Neural progenitor cell (in vitro differentiated cells): Measurements from ENCODE around the gene SIPA1L2. TPM values are rescaled to one million over a fixed set of nuclear protein-coding genes. Genes with fewer than 3 reads are reported as not detected.
"Not testable (repeated sequence)": the region's sequence is repeated elsewhere in the genome, so short reads cannot be mapped to it uniquely, and the experiment has no call there.

Experiments used
- DNase-seq: peaks from one replicate; pipeline ENCODE4 v3.0.0-alpha.2; 2016; ENCODE audit warnings: low spot score
- H2AFZ ChIP-seq: fragments of 200-600 bp; sonication (generic); replicated peaks from 2 replicates; pipeline ENCODE4 v1.6.1; 2016; ENCODE audit warnings: antibody characterized with exemption
- H3F3A ChIP-seq: fragments of 200-600 bp; sonication (generic); 2 replicates; pipeline ENCODE4 v1.6.1; 2016; ENCODE audit warnings: antibody characterized with exemption, low read depth
- H3K27ac ChIP-seq: fragments of 200-600 bp; sonication (generic); 2 replicates; pipeline ENCODE4 v1.5.1; 2016; ENCODE audit warnings: mild to moderate bottlenecking
- H3K27me3 ChIP-seq: fragments of 200-600 bp; sonication (generic); 2 replicates; pipeline ENCODE4 v1.6.1; 2016; ENCODE audit warnings: mild to moderate bottlenecking, moderate library complexity
- H3K36me3 ChIP-seq: fragments of 200-600 bp; sonication (generic); 2 replicates; pipeline ENCODE4 v1.5.1; 2016
- H3K4me1 ChIP-seq: fragments of 200-600 bp; sonication (generic); 2 replicates; pipeline ENCODE4 v1.6.1; 2016; ENCODE audit warnings: mixed run types
- H3K4me2 ChIP-seq: fragments of 200-600 bp; sonication (generic); 2 replicates; pipeline ENCODE4 v1.6.1; 2016
- H3K4me3 ChIP-seq: fragments of 200-600 bp; sonication (generic); 2 replicates; pipeline ENCODE4 v1.5.1; 2016
- H3K79me2 ChIP-seq: fragments of 200-600 bp; sonication (generic); 2 replicates; pipeline ENCODE4 v1.6.1; 2016; ENCODE audit warnings: low read depth
- H3K9ac ChIP-seq: fragments of 200-600 bp; sonication (generic); 2 replicates; pipeline ENCODE4 v1.6.1; 2016
- H3K9me3 ChIP-seq: fragments of 200-600 bp; sonication (generic); 2 replicates; pipeline ENCODE4 v1.5.1; 2016; ENCODE audit warnings: low read depth
- H4K20me1 ChIP-seq: fragments of 200-600 bp; sonication (generic); 2 replicates; pipeline ENCODE4 v1.6.1; 2016; ENCODE audit warnings: low read depth
- H3K27ac Mint-ChIP-seq: 3 replicates; pipeline ENCODE4 v1.8.0; 2021; ENCODE audit warnings: mixed read lengths
- H3K27me3 Mint-ChIP-seq: 2 replicates; pipeline ENCODE4 v1.8.0; 2022; ENCODE audit warnings: low read depth, mild to moderate bottlenecking, inconsistent platforms, moderate library complexity, mixed read lengths; ENCODE audit not compliant: insufficient read depth
- H3K36me3 Mint-ChIP-seq: 3 replicates; pipeline ENCODE4 v1.8.0; 2021; ENCODE audit warnings: mixed read lengths
- H3K4me1 Mint-ChIP-seq: 3 replicates; pipeline ENCODE4 v1.8.0; 2021; ENCODE audit warnings: mixed read lengths
- H3K4me3 Mint-ChIP-seq: 3 replicates; pipeline ENCODE4 v1.8.0; 2021; ENCODE audit warnings: mild to moderate bottlenecking, moderate library complexity, mixed read lengths
- H3K9me3 Mint-ChIP-seq: 3 replicates; pipeline ENCODE4 v1.8.0; 2020; ENCODE audit warnings: mixed read lengths
- EZH2 ChIP-seq: fragments of 200-600 bp; sonication (generic); IDR thresholded peaks from 2 replicates; pipeline ENCODE4 v1.6.1; 2017; ENCODE audit warnings: antibody characterized with exemption, mild to moderate bottlenecking, moderate library complexity
- EZH2phosphoT487 ChIP-seq: fragments of 200-600 bp; sonication (generic); IDR thresholded peaks from 2 replicates; pipeline ENCODE4 v1.6.1; 2017; ENCODE audit warnings: antibody characterized with exemption
- total RNA-seq: library from RNA; depleted of rRNA; stranded (reverse); fragments of >200 nt; gene quantifications from 2 replicates; pipeline ENCODE4 v1.2.3, GENCODE V29; 2015; ENCODE audit warnings: low replicate concordance
- TF ChIP-seq, protein P1 (sequence below): fragments of 200-600 bp; sonication (generic); IDR thresholded peaks from 2 replicates; pipeline ENCODE4 v1.5.1; 2017; ENCODE audit warnings: antibody characterized with exemption, mild to moderate bottlenecking

SIPA1L2 gene
- total RNA-seq, 1 donor from 2014 or later: 24.8 TPM

GRCh38 chr1:232615306-232615800 is 14.6 kb downstream of the SIPA1L2 start:
- Histone ChIP-seq H3K79me2 (peaks cover 48% of the 10 kb centered on the region), H3K9ac (no peak overlapping the region), H3K36me3 (no peaks in the 10 kb centered on the region), H3K9me3 (no peaks in the 10 kb centered on the region), H3K27me3 (no peaks in the 10 kb centered on the region), H4K20me1 (no peaks in the 10 kb centered on the region), H3F3A (no peaks in the 10 kb centered on the region), H3K4me1 (peaks cover 50% of the 10 kb centered on the region), H3K27ac (no peak overlapping the region), H3K4me2 (peak overlapping the region; percentile 11), H3K4me3 (no peak overlapping the region), H2AFZ (no peak overlapping the region)
- Mint-ChIP-seq H3K36me3 (peaks cover 37% of the 10 kb centered on the region), H3K4me1 (peaks cover 84% of the 10 kb centered on the region), H3K27me3 (peaks cover 6% of the 10 kb centered on the region), H3K9me3 (peaks cover 11% of the 10 kb centered on the region), H3K4me3 (peak overlapping the region; percentile 77), H3K27ac (peak overlapping the region; percentile 100)
- no peak for DNase-seq
- TF ChIP-seq EZH2phosphoT487 (no peak), EZH2 (no peak)
- TF ChIP-seq, protein P1, sequence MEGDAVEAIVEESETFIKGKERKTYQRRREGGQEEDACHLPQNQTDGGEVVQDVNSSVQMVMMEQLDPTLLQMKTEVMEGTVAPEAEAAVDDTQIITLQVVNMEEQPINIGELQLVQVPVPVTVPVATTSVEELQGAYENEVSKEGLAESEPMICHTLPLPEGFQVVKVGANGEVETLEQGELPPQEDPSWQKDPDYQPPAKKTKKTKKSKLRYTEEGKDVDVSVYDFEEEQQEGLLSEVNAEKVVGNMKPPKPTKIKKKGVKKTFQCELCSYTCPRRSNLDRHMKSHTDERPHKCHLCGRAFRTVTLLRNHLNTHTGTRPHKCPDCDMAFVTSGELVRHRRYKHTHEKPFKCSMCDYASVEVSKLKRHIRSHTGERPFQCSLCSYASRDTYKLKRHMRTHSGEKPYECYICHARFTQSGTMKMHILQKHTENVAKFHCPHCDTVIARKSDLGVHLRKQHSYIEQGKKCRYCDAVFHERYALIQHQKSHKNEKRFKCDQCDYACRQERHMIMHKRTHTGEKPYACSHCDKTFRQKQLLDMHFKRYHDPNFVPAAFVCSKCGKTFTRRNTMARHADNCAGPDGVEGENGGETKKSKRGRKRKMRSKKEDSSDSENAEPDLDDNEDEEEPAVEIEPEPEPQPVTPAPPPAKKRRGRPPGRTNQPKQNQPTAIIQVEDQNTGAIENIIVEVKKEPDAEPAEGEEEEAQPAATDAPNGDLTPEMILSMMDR: no peak

GRCh38 chr1:232614811-232615210 is 15.1 kb downstream of the SIPA1L2 start:
- peak overlapping the region; percentile 100 for H3K27ac Mint-ChIP-seq
- H3K27ac ChIP-seq: no peak overlapping the region

DNA sequence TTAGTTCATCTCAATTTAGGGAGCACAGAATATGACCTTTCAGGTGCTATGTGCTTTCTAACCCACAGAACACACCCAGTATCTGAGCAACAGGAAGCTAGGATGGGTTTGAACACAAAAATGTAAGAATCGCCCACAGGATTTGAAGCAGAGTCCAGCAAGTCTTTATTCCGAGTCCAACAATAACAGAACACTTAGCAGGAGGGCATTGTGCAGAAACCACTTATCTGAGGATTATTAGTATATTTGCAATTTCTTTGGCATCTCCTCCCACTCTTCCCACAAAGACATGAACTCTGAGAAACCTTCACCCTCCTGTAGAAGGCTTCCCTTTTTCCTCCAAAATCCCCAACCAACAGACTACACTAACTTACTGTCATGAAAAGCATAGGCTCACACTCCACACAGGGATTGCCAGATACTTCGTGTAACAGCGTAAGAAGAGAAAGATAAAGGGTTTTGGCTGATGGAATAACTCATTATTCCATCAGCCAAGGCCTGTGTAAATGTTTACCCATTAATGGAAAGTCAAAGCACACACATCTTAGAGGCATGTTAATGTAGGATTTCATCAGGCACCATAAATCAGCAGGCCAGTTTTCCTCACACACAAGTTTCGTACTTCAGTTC is 16.1 kb downstream of the SIPA1L2 start:
- Histone ChIP-seq H3K27ac (no peak overlapping the region), H3F3A (no peaks in the 10 kb centered on the region), H3K9ac (no peak overlapping the region), H3K79me2 (peaks cover 45% of the 10 kb centered on the region), H3K9me3 (no peaks in the 10 kb centered on the region), H4K20me1 (no peaks in the 10 kb centered on the region), H3K4me1 (peaks cover 46% of the 10 kb centered on the region), H3K4me3 (no peak overlapping the region), H3K4me2 (peak overlapping the region; percentile 7), H3K36me3 (no peaks in the 10 kb centered on the region), H3K27me3 (no peaks in the 10 kb centered on the region), H2AFZ (no peak overlapping the region)
- peak overlapping the region; percentile 77 for H3K4me3 Mint-ChIP-seq
- peaks cover 72% of the 10 kb centered on the region for H3K4me1 Mint-ChIP-seq
- TF ChIP-seq, protein P1: no peak
- TF ChIP-seq EZH2 (no peak), EZH2phosphoT487 (no peak)
- DNase-seq: no peak
- peak overlapping the region; percentile 100 for H3K27ac Mint-ChIP-seq
- H3K36me3 Mint-ChIP-seq: peaks cover 35% of the 10 kb centered on the region
- H3K9me3 Mint-ChIP-seq: peaks cover 12% of the 10 kb centered on the region
- H3K27me3 Mint-ChIP-seq: peaks cover 2% of the 10 kb centered on the region

More at GRCh38 chr1:232614811-232615210, 15.1 kb downstream of the SIPA1L2 start:
- peaks cover 51% of the 10 kb centered on the region for H3K79me2 ChIP-seq
- no peak overlapping the region for H3K9ac ChIP-seq
- no peaks in the 10 kb centered on the region for H3F3A ChIP-seq
- Mint-ChIP-seq H3K9me3 (peaks cover 9% of the 10 kb centered on the region), H3K36me3 (peaks cover 37% of the 10 kb centered on the region), H3K4me1 (peaks cover 79% of the 10 kb centered on the region), H3K27me3 (peaks cover 2% of the 10 kb centered on the region), H3K4me3 (peak overlapping the region; percentile 77)
- no peaks in the 10 kb centered on the region for H3K9me3 ChIP-seq
- peak overlapping the region; percentile 11 for H3K4me2 ChIP-seq
- TF ChIP-seq EZH2phosphoT487 (no peak), EZH2 (no peak)
- TF ChIP-seq, protein P1: no peak
- H3K4me1 ChIP-seq: peaks cover 46% of the 10 kb centered on the region
- no peak for DNase-seq
- no peak overlapping the region for H2AFZ ChIP-seq
- H4K20me1 ChIP-seq: no peaks in the 10 kb centered on the region
- no peaks in the 10 kb centered on the region for H3K36me3 ChIP-seq
- H3K4me3 ChIP-seq: no peak overlapping the region
- no peaks in the 10 kb centered on the region for H3K27me3 ChIP-seq

- not testable (repeated sequence) for H3K4me3 ChIP-seq, H3K36me3 ChIP-seq, H3K4me2 ChIP-seq, H3K27me3 ChIP-seq, H3K27me3 Mint-ChIP-seq, H3K9ac ChIP-seq, H3K27ac ChIP-seq, H4K20me1 ChIP-seq, H3F3A ChIP-seq, H2AFZ ChIP-seq, H3K4me3 Mint-ChIP-seq, DNase-seq, H3K9me3 ChIP-seq
- Mint-ChIP-seq H3K36me3 (peaks cover 33% of the 10 kb centered on the region), H3K4me1 (peaks cover 65% of the 10 kb centered on the region), H3K27ac (peak overlapping the region; percentile 100), H3K9me3 (peaks cover 17% of the 10 kb centered on the region)
- Histone ChIP-seq H3K4me1 (peaks cover 46% of the 10 kb centered on the region), H3K79me2 (peaks cover 40% of the 10 kb centered on the region)
These were observed 17.1 kb downstream of the SIPA1L2 start for GRCh38 chr1:232612836-232613235.
